NCI-H128 (cell line): ENCODE measurements around the gene LIPF.
"Not testable (repeated sequence)": the region's sequence is repeated elsewhere in the genome, so short reads cannot be mapped to it uniquely, and the experiment has no call there.

Source experiments
- DNase-seq: peaks from one replicate; lab custom pipeline; 2025; ENCODE audit not compliant: unreplicated experiment; lab: John Stamatoyannopoulos, UW

LIPF gene, protein sequence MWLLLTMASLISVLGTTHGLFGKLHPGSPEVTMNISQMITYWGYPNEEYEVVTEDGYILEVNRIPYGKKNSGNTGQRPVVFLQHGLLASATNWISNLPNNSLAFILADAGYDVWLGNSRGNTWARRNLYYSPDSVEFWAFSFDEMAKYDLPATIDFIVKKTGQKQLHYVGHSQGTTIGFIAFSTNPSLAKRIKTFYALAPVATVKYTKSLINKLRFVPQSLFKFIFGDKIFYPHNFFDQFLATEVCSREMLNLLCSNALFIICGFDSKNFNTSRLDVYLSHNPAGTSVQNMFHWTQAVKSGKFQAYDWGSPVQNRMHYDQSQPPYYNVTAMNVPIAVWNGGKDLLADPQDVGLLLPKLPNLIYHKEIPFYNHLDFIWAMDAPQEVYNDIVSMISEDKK

DNA sequence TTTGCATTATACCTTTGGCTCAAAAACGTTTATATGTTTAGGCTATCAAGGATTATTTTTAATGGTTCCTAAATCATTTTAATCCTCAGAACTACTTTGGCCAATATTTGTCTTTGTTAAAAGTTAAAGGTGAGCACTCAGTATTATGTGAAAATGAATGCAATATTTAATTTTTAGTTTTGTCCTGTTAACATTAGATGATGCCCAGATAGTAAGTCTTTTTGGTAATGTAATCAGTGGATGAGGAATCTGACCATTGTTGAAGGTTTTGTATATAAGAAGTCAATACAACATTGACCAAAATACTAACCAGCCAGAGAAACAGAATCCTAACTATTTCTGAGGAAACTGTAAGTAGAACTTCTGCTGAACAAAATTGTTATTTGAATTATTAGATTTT, at the start of gene LIPF:
Gene LIPF, plus strand, starts transcription at position 301 of the 400 bp plus-strand sequence. CDS start 2,856 bp downstream, outside the sequence.
- no peak for DNase-seq

GRCh38 chr10:88616250-88616977, 47.8 kb upstream of the LIPF start:
- DNase-seq: no peak

GRCh38 chr10:88617772-88618300, 46.4 kb upstream of the LIPF start:
- DNase-seq: no peak

GRCh38 chr10:88618496-88618895, 45.7 kb upstream of the LIPF start:
- DNase-seq: no peak

DNA sequence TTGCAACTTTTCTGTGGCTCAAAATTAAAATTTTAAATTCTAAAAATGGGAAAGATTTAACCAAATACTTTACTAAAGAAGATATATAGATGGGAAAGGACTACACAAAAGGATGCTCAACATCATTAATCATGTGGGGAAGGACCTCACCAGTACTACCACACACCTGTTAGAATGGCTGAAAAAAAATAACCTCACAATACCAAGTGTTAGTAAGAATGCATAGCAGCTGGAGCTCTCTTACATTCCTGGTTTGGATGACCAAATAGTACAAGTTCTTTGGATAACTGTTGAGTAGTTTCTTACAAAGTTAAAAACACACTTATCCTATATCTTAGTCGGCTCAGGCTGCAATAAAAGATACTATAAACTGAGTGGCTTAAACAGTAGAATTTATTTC, 43.8 kb upstream of the LIPF start:
- DNase-seq: no peak

- no peak for DNase-seq
Observed at GRCh38 chr10:88623835-88624234, 40.4 kb upstream of the LIPF start.

DNA sequence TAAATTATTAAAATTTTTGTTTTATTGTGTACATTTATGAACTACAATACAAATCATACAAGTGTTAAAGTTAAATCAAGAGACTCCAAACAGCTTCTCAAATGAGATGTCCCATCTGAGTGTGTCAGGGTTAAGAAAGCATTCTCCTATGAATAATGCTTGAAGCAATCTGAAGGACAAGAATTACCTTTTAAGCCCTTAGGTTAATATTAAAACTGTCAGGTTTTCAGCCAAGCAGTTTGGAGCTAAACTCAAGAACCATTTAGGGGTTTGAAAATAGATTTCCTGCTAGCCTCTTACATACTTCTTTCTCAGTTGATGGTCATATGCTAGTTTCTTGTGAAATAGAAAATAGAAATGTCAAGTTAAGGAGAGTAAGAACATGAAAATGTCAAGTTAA, 39.4 kb upstream of the LIPF start:
- DNase-seq: no peak

GRCh38 chr10:88640186-88640585, 24.1 kb upstream of the LIPF start:
- DNase-seq: no peak

GRCh38 chr10:88642209-88642608, 22.0 kb upstream of the LIPF start:
- DNase-seq: no peak

GRCh38 chr10:88642963-88643362, 21.3 kb upstream of the LIPF start:
- no peak for DNase-seq

DNA sequence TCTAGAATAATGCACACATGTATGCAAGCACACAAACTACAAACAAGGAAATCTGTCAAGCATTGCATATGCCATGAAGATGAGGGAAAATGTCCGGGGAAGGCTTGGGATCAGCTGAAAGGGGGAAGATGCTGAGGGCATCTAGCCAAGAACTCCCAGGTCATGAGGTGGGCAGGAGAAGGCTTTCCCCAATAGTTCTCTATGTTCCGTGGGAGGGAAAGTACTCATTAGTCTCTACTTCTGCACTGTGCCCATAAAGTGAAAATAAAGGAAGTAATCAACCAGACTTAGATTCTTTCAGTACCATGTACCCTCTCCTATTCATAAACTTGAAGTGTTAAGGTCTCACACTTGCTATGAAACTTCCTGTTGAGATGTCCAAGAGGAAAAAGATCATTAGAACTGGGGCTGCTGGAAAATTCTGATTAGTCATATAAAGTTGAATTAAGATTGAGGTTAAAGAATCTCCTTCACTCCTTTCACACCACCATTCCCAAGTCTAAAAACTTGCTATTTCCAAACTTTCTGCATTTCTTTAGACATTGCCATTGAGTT, 17.1 kb upstream of the LIPF start:
- DNase-seq: no peak

DNA sequence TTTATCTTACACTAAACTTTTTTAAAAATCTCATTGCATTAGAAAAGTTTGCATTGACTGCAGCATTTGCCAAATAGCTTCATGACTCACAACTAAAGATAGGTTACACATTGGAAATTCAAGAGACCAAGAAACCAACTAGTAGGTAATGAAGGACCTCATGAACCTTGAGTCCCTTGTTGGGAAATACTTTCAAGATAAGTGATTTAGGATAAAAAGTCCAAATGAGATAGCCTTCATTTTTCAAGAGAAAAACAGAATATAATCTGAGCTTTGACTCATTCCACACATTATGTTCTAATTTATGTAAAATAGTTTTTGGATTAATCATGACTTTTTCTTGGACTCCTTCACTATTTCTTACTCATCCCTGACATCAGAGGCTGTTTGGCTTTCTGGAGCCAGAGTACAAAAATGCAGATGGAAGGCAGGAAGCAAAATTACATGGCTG, 13.1 kb upstream of the LIPF start:
- no peak for DNase-seq

DNA sequence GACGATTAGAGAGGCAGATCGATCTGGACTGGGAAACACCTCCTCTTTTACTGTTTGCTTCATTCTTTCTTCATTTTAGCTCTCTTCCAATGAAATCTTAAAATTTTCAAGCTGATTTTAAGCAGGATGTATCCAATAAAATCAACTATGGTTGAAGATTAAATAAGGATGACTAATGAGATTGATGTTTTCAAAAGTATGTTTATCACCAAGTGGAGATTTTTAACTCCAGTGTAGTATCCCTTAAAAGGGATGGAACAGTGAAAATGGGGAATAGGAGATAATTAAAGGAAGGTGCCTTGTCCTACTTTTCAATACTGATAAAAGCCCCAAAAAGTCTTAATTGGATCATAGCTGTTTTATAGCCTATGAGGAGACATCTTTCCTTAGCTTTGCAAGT, 11.6 kb upstream of the LIPF start:
- no peak for DNase-seq

- DNase-seq: no peak
Observed at GRCh38 chr10:88657901-88658300, 6.3 kb upstream of the LIPF start.

- no peak for DNase-seq
Observed at GRCh38 chr10:88659725-88660597, 4.3 kb upstream of the LIPF start.

GRCh38 chr10:88660598-88660884, 3.7 kb upstream of the LIPF start:
- no peak for DNase-seq

- no peak for DNase-seq
Observed at GRCh38 chr10:88661018-88661417, 3.2 kb upstream of the LIPF start.

- DNase-seq: no peak
Observed at GRCh38 chr10:88661577-88661976, 2.7 kb upstream of the LIPF start.

DNA sequence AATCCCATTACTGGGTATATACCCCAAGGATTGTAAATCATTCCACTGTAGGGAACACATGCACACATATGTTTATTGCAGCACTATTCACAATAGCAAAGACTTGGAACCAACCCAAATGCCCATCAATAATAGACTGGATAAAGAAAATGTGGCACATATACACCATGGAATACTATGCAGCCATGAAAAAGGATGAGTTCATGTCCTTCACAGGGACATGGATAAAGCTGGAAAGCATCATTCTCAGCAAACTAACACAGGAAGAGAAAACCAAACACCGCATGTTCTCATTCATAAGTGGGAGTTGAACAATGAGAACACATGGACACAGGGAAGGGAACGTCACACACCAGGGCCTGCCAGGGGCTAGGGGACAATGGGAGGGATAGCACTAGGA, 1.1 kb upstream of the LIPF start:
- DNase-seq: not testable (repeated sequence)

GRCh38 chr10:88668465-88668864, 4.2 kb downstream of the LIPF start:
- DNase-seq: no peak

DNA sequence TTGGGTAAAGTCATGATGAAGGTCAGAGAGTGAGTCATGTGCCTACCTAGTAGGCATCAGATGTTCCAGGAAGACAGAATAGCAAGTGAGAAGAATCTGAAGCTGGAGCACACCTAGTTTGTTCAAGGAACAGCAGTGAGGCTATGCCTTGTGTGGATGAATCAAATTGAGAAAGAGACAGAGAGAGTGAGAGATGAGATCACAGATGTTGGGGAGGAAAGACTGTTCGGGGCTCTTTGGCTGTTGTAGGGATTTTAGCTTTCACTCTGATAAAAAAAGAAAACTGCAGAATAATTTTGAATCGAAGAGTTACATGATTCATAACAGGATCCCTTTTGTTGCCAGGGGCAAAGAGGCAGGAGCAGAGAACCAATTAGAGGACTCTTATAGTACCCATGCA, 6.3 kb downstream of the LIPF start:
- DNase-seq: no peak
